HepG2 (cell line): ENCODE results near the gene SBDS. TPM values are rescaled to one million over a fixed set of nuclear protein-coding genes. Genes with fewer than 3 reads are reported as not detected.
"Not testable (repeated sequence)": the region's sequence is repeated elsewhere in the genome, so short reads cannot be mapped to it uniquely, and the experiment has no call there.

Source experiments
- ARID4A ChIP-seq: sonication (generic); formaldehyde crosslinking; IDR thresholded peaks from 2 replicates; pipeline ENCODE4 v1.5.0; 2020; ENCODE audit warnings: mild to moderate bottlenecking, missing genetic modification reagents, borderline replicate concordance
- CHD2 ChIP-seq: IDR thresholded peaks from 2 replicates; pipeline ENCODE4 v1.6.1; 2011; ENCODE audit warnings: low read depth, low read length, improper control_type of control experiment
- GABPB1 ChIP-seq: IDR thresholded peaks from 2 replicates; pipeline ENCODE4 v1.6.1; 2016; ENCODE audit warnings: mild to moderate bottlenecking, missing genetic modification reagents, moderate library complexity, missing compliant biosample characterization
- GATAD1 ChIP-seq: IDR thresholded peaks from 2 replicates; pipeline ENCODE4 v1.6.1; 2016; ENCODE audit warnings: missing genetic modification reagents, missing compliant biosample characterization
- HNF1B ChIP-seq: sonication (generic); formaldehyde crosslinking; IDR thresholded peaks from 2 replicates; pipeline ENCODE4 v1.5.1; 2020; ENCODE audit warnings: mild to moderate bottlenecking, moderate library complexity, missing genetic modification reagents
- POLR2AphosphoS5 ChIP-seq: IDR thresholded peaks from 2 replicates; pipeline ENCODE4 v1.6.1; 2012; ENCODE audit warnings: low read depth, low read length
- POLR2G ChIP-seq: fragments of 200-400 bp; formaldehyde crosslinking; IDR thresholded peaks from 2 replicates; pipeline ENCODE4 v1.6.1; 2018; ENCODE audit warnings: mild to moderate bottlenecking, low read depth, low read length, moderate library complexity
- ZFY ChIP-seq: sonication (generic); formaldehyde crosslinking; IDR thresholded peaks from 2 replicates; pipeline ENCODE4 v1.4.0; 2020; ENCODE audit warnings: missing genetic modification reagents
- ZHX2 ChIP-seq, 2 experiments: sonication (generic) in 1 of 2; formaldehyde crosslinking in 1 of 2; IDR thresholded peaks; 2 replicates each; pipeline versions ENCODE4 v1.6.1 to v1.9.0; 2014 to 2022; ENCODE audit warnings: antibody characterized with exemption in 1 of 2, borderline replicate concordance in 1 of 2, inconsistent platforms in 1 of 2, low read depth in 1 of 2, missing genetic modification reagents in 1 of 2
- ZMYM2 ChIP-seq: sonication (generic); formaldehyde crosslinking; IDR thresholded peaks from 2 replicates; pipeline ENCODE4 v1.8.0; 2022; ENCODE audit warnings: mild to moderate bottlenecking, missing genetic modification reagents
- ZNF350 ChIP-seq: sonication (generic); formaldehyde crosslinking; IDR thresholded peaks from 2 replicates; pipeline ENCODE4 v1.4.0; 2020; ENCODE audit warnings: mild to moderate bottlenecking, low read depth, missing genetic modification reagents, borderline replicate concordance
- ZNF362 ChIP-seq: sonication (generic); formaldehyde crosslinking; IDR thresholded peaks from 2 replicates; pipeline ENCODE4 v1.4.0; 2020; ENCODE audit warnings: missing genetic modification reagents, mild to moderate bottlenecking, borderline replicate concordance
- ZNF430 ChIP-seq: sonication (generic); formaldehyde crosslinking; IDR thresholded peaks from 2 replicates; pipeline ENCODE4 v1.9.0; 2021; ENCODE audit warnings: mild to moderate bottlenecking, missing genetic modification reagents
- polyA plus RNA-seq, 8 experiments: library from polyadenylated mRNA; depleted of rRNA in 3 of 8; stranded (reverse) in 7 of 8; unstranded in 1 of 8; fragments of >200 nt; fragmentation: Illumina TruSeq in 4 of 8; extraction: Trizol in 4 of 8; gene quantifications; 2 replicates each; pipeline versions ENCODE4 v1.2.1 to v1.2.3, GENCODE V29; 2011 to 2016; ENCODE audit warnings: low read depth in 4 of 8, missing spikeins in 1 of 8, mixed read lengths in 1 of 8; ENCODE audit not compliant: insufficient read depth in 1 of 8
- total RNA-seq, 5 experiments: library from RNA; depleted of rRNA; stranded (reverse); fragments of >200 nt; fragmentation: Illumina TruSeq; extraction: Trizol; gene quantifications; 2 replicates each; pipeline ENCODE4 v1.2.3, GENCODE V29; 2016; ENCODE audit warnings: low read depth in 1 of 5

Gene SBDS
- total and polyA plus RNA-seq, 2 of the 13 experiments (the other 11 are each of a cell fraction or from before 2014, with no cell fraction given), result 39.1 to 79.3 TPM

- TF ChIP-seq HNF1B, result peak; percentile 52; the same call in 1 of the 2 replicates
- peak; percentile 89; the same call in 1 of the 2 replicates for TF ChIP-seq ARID4A (CRISPR knock-in tag)
- TF ChIP-seq ZNF430 (CRISPR knock-in tag), result peak; percentile 32; the same call in 1 of the 2 replicates
- peak; percentile 12; the same call in 1 of the 2 replicates for TF ChIP-seq ZNF362 (CRISPR knock-in tag)
- peak; percentile 92 for TF ChIP-seq CHD2
- peak; percentile 85 for TF ChIP-seq GABPB1 (CRISPR knock-in tag)
- TF ChIP-seq ZMYM2 (CRISPR knock-in tag), result 0 out of 2 replicates have a peak, but pooled peaks have one; percentile 35
- TF ChIP-seq ZFY (CRISPR knock-in tag), result peak; percentile 53
- peak; percentile 90 for TF ChIP-seq GATAD1 (CRISPR knock-in tag)
- peak; percentile 85 for TF ChIP-seq POLR2G
- TF ChIP-seq ZNF350 (CRISPR knock-in tag), result peak; percentile 68; the same call in 1 of the 2 replicates
- TF ChIP-seq POLR2AphosphoS5, result peak; percentile 79
- peak; percentile 78 for TF ChIP-seq ZHX2 (IDR thresholded peaks at IDR 0.05; ENCODE audit: low read depth)
- TF ChIP-seq ZHX2 (CRISPR knock-in tag; IDR thresholded peaks at IDR 0.05; ENCODE audit: borderline replicate concordance), result not testable (repeated sequence)
These were observed 1.2 kb upstream of the SBDS start, which contains the start of gene TYW1 (continued) for GRCh38 chr7:66996444-66997191.
